GM12892 (cell line): ENCODE data around the gene NDUFA3.

ENCODE experiments used
- POLR2A ChIP-seq: IDR thresholded peaks from 2 replicates; pipeline ENCODE4 v1.6.1; 2011; ENCODE audit warnings: low read depth, low read length, control low read depth
- POLR2AphosphoS5 ChIP-seq: IDR thresholded peaks from 2 replicates; pipeline ENCODE4 v1.6.1; 2011; ENCODE audit warnings: low read depth, low read length, control low read depth

GRCh38 chr19:54099190-54099902 is 3.3 kb upstream of the NDUFA3 start:
- TF ChIP-seq POLR2A (no peak), POLR2AphosphoS5 (no peak)
